ENCODE measurements around the gene DLG5.

Gene DLG5

GRCh38 chr10:77869626-77870420, 56.7 kb downstream of the DLG5 start:
- no peak for TF ChIP-seq CTCF (IDR thresholded peaks at IDR 0.05; ENCODE audit: low read depth, low read length, missing control alignments)
- DNase-seq (ENCODE audit: low read depth): no peak
- no peak overlapping the region for H3K4me3 ChIP-seq (ENCODE audit: low read depth, low read length)

GRCh38 chr10:77868523-77868922, 58.0 kb downstream of the DLG5 start:
- no peak overlapping the region for H3K4me3 ChIP-seq (ENCODE audit: low read depth, low read length)
- TF ChIP-seq CTCF (IDR thresholded peaks at IDR 0.05; ENCODE audit: low read depth, low read length, missing control alignments): no peak
- DNase-seq (ENCODE audit: low read depth): no peak

- H3K4me3 ChIP-seq (ENCODE audit: low read depth, low read length): no peak overlapping the region
- TF ChIP-seq CTCF (IDR thresholded peaks at IDR 0.05; ENCODE audit: low read depth, low read length, missing control alignments): no peak
- DNase-seq (ENCODE audit: low read depth): no peak
Measured at GRCh38 chr10:77867124-77867719, 59.3 kb downstream of the DLG5 start.

- TF ChIP-seq CTCF (IDR thresholded peaks at IDR 0.05; ENCODE audit: low read depth, low read length, missing control alignments): no peak
- no peak overlapping the region for H3K4me3 ChIP-seq (ENCODE audit: low read depth, low read length)
- no peak for DNase-seq (ENCODE audit: low read depth)
Measured at GRCh38 chr10:77866598-77866997, 60.0 kb downstream of the DLG5 start.

- no peak for TF ChIP-seq CTCF (IDR thresholded peaks at IDR 0.05; ENCODE audit: low read depth, low read length, missing control alignments)
- no peak overlapping the region for H3K4me3 ChIP-seq (ENCODE audit: low read depth, low read length)
- no peak for DNase-seq (ENCODE audit: low read depth)
Measured at GRCh38 chr10:77865580-77866324, 60.8 kb downstream of the DLG5 start.

GRCh38 chr10:77864151-77864851, 62.3 kb downstream of the DLG5 start:
- no peak for TF ChIP-seq CTCF (IDR thresholded peaks at IDR 0.05; ENCODE audit: low read depth, low read length, missing control alignments)
- DNase-seq (ENCODE audit: low read depth): no peak
- no peak overlapping the region for H3K4me3 ChIP-seq (ENCODE audit: low read depth, low read length)
